Inflammatory macrophage (primary cell): ENCODE measurements around the gene NFILZ.

ENCODE experiments used
- DNase-seq, 2 donors: peaks; one replicate each; pipeline ENCODE4 v3.0.0-alpha.2; 2020 to 2022
- total RNA-seq, 18 experiments: gene quantifications; one replicate each; lab custom pipeline; 2026; ENCODE audit warnings: mixed read lengths in 6 of 18, inconsistent platforms in 2 of 18; lab: John Stamatoyannopoulos, UW

The NFILZ gene, protein sequence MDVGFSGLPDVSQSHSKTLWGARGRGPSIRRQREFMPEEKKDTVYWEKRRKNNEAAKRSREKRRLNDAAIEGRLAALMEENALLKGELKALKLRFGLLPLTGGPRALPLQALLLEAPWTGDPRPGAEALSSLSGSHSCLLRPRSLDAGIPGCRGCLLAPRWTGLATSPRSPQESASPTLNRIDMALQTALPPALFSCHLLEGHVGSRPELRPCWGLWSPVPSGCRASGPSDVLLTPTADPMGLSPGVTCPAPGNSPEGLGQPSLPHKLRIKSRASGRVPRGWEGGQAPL
- 0 to 0.26 (median 0) reads per million in 18 experiments for total RNA-seq

DNA sequence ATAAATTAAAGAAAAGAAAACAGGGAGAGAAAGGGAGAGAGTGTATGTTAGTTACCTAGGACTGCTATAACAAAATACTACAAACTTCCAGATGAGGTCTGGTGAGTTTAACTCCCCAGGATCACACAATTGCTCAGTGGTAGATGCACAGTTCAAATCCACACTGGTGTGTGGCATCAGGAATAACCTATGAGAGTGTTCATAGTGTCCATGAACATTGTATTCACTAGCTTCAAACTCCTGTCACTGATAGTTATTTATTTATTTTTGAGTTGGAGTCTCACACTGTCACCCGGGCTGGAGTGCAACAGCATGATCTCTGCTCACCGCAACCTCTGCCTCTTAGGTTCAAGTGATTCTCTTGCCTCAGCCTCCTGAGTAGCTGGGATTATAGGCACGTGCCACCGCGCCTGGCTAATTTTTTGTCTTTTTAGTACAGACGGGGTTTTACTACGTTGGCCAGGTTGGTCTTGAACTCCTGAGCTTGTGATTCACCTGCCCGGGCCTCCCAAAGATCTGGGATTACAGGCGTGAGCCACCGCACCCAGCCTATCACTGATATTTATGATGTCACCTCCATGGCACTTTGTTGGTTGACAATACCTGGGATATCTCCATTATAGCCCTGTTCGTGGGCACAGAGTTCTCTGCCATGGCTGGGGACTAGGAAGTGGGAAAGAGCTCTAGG is at the start of gene NFILZ:
Gene NFILZ, plus strand, starts transcription at position 638 of the 688 bp plus-strand sequence. CDS start 46,133 bp downstream, outside the sequence.
- no peak for DNase-seq

DNA sequence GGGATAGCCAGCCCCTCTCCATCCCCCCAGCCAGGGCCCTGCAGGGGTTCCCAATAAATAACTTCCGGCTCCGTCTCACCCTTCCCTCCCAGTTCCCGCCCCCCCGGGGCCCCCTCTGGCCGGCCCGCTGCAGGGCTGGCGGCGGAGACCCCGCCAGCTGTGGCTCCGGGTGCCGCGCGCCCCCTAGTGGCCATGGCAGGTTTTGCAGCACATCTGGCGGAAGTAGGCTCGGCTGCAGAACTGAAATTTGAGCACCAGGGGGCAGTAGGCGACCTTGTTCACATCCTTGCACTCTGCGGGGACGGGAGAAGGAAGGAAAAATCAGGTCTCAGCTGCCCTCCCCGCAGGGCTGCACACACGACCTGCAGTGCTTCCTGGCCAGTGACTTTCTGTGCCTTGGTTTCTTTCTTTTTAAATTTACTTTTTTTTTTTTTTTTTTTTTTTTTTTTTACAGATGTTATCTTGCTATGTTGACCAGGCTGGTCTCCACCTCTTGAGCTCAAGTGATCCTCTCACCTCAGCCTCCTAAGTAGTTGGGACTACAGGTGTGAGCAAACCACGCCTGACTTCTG is 49.6 kb upstream of the NFILZ start:
- peak; percentile 78 to 85 for DNase-seq

DNA sequence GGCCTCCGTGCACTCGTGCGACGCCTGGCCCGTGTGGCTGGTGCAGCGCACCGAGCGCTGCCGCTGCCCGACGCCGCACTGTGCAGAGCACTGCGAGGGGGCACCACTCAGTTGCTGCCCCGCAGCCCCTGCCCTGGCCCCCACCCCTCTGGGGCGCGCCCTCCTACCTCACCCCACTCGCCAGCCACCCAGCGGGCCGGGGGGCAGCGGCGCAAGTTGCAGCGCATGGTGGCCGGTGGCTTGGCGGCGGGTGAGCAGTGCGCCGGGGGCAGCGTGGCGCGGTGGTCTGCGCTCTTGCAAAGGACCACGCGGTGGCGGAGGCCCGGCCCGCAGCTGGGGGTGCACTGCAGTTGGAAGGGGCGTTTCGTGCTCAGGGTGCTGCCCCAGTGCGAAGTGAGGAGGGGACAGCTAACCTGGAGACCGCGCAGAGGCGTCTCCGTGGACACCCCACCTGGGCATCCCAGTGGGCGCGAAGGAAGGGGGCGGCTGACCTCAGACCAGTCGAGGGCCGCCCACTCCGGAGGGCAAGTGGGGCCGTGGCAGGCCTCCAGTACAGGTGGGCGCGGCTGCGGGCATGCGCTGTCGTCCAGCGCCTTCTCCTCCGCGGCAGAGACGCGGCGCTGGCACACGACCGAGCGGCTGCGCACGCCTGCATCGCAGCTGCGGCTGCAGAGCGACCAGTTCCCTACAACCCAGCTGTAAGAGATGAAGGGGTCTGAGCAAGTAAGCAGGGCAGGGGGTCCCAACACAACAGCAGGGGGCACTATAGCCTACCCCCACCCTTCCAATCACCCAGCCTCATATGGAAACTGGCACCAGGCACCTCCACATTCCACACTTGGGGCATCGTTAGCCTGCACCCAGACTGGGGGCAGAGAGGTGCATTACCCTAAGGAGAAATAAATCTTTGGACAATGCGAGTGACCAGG is 45.2 kb upstream of the NFILZ start:
- DNase-seq, result no peak

DNA sequence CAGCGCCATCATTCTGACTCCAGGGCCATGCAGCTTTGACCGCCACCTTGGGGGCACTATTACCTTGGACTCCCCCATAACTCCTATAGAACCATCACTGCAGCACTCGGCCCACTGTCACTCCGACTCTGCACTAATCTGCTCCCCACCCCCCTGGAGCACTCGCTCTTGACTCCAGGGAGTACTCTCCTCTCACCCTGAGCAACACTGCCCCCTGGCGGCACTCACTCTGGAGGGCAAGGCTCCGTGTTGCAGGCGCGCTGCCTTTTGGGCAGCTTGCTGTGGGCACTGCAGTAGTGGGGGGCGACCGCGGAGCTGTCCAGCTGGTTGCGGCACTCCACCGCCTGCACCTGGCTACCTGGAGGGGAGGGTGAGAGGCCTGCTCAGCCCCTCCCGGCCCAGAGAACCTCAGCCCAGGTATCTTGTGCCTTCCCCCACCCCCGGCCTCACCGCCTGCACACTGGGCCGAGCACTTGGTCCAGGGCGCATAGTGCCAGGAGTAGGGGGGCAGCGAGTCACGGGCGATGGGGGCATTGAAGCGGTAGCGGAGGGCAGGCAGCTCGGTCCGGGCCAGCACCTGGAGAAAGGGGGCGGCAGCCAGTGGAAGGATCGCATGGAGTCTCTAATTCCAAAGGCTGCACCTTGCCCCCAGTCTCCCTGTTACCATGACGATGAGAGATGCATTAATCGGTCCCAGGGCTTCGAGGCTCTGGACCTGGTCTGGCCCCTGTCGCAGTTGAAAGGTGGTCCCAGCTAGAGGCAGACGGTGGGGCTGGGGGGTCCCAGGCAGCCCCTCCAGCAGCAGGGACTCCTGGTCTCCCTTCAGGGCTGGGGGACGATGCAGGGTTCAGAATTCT is 44.3 kb upstream of the NFILZ start:
- peak in 1 of 2 donors; percentile 34 for DNase-seq

DNA sequence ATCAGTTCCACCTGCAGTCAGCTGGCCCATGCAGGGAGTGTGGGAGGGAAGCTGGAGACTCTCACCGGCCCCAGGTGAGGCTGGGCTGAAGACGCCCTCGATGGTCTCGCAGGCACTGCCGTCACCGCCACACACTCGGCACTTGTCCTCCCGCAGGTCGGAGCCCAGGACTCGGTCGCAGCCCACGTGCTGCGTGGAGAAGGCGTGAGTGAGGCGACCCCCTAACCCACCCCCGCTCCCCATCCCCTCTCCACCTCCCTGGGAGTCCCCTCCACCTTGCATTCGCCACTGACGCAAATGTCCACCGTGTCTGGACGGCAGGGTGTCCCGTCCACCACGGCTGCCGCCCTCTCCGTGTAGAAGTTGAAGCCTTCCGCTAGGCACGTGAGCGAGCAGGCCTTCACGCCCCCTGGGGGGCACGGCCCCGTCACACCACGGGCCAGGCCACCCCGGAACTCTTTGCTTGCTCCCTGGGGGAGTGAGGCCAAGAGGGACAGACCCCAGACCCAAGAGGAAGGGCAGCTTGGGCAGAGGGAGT is 41.2 kb upstream of the NFILZ start:
- no peak for DNase-seq

DNA sequence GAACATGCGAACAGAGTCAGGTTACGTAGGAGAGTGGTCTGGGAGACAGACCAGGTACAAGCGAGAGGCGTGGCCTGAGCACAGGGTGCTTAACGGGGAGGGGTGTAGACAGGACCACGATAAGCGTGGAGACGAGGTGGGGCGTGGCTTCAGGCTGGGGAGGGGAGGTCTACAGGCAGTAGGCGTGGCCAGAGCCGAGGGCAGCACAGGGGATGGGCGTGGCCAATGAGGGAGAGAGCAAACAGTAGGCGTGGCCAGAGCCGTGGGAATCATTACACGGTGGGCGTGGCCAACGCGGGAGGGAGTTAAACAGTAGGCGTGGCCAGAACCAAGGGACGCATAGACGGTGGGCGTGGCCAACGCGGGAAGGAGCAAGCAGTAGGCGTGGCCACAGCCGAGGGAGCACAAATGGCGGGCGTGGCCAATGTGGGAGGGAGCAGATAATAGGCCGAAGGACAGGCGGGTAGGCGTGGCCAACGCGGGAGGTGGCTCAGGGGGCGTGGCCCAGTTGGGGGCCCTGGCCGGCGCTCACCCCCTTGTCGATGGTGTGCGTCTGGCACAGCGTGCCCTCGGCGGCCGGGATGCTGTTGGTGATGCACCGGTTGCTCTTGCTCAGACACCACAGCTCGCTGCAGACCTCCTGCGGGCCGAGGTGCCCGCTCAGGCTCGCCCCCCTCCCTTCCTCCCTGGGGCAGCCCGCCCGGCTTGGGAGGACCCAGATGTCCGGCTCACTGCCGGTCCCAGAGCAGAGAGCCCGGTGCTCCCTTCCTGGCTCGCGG is 38.0 kb upstream of the NFILZ start:
- peak; percentile 42 to 69 for DNase-seq

DNA sequence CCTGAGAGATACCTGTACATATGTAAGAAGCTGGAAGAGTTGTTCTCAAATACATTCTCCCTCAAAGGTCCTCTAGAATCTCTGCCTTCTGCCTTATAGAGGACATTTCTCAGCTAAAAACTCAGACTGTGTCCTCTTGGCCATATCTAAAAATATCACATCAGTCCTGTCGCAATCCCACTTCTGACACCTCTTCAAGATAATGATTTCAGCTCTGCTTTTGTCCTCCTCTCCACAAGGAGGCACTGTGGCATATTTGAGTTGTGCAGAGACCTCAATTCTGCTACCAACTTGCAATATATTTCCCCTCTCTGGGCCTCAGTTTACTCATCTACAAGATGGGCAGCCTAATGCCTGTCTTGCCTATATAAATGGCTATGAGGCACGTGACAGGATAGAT is 36.5 kb upstream of the NFILZ start:
- DNase-seq, result no peak

DNA sequence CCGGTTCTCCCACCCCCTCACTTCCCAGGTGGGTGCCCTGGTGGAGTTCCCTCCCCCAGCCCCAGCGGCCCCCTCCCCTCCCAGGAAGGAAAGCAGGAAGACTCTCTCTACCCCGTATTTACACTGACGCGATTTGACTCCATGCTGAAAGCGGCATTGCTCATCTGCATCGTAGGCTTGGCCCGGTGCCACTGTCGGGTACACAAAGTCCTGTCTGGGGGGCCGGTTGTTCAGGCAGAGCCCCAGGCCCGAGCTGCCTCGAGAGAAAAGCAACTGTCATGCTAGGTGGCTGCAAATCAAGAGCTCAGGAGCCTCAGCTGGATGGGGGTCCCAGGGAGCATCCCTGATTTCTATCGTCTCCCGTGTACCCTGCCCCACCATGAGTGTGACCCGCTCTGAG is 34.8 kb upstream of the NFILZ start:
- no peak for DNase-seq

DNA sequence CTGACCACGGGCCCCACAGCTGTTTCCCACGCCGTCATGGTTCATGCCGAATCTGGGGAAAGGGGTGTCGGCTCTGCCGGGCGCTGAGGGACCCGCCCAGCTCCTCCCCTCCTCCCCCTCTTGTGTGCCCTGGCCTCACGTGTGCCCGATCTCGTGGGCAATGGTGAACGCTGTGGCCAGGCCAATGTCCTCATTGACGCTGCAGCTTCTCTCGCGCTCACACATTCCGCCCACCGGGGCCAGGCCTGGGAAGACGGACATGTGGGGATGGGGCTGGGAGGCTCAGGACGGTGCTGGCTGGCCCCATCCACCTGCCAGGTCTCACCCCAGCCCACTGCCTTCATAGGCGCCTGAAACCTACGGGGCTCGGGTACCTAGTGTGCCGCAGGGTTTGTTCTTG is 34.3 kb upstream of the NFILZ start:
- DNase-seq, result no peak

DNA sequence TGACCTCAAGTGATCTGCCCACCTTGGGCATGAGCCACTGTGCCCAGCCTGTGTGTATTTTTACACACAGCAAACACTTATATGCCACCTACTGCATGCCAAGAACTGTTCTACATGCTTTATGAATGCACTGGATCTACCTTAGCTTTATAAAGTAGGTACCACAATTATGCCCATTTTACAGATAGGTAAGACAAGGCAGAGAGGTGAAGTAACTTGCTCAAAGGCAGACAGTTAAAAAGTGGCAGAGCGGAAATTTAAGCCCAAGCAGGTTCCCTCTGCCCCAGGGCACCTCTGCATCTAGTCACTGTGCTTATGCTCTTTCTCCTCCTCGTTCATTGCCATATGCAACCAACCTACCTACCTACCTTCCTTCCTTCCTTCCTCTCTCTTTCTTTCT is 30.4 kb upstream of the NFILZ start:
- DNase-seq, result no peak

DNA sequence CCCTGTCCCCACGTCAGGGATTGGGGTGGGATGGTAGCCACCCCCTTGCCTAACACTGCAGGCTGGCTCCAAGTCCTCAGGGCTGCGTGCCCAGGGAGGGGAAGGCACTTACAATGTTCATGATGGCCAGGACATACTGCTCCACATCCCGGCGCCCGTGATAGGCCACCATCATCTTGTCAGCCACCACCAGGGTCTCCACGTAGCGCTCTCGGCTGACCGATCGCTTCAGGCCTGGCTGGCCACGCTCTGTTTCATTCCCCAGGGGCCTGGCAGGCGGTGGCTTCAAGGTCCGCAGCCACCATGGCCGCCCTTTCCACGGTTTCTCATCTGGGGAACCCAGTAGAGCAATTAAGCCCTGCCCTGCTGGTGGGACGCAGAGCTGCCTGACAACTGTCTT is 29.6 kb upstream of the NFILZ start:
- DNase-seq, result no peak

DNA sequence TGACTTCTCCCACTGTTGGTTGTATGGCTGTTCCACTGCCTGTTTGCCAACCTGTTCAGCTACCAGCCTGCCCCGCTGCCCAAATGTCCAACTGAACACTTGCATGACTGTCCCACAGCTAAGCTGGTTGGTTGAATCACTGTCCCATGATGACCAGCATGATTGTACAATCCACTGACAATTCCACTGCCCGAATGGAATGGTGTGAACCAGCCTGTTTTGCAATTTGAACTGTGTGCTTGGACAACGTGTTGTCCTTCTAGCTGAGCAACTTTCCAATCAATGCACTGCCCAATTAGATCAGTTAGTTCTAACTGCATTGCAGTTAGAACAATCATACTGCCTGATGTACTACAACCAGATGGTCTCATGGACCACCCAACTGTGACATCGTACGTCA is 28.6 kb upstream of the NFILZ start:
- peak in 1 of 2 donors; percentile 21 for DNase-seq

DNA sequence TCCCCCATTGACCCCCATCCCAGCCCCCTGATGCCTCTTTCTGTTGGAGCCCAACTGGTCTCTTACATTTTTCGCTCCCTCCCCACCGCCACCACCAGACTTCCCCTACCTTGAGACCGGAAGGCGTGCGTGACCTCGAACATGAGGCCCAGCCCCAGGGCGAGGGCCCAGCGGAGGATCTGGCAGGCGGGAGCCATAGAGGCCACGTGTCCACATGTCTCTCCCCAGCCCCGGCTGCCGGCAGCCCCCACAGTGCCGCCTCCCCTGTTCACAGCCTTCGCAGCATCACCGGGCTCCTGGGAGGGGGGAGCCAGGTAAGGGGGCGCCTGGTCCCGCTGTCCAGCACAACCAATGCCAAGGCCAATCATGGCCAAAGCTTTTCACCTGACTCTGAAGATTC is 24.9 kb upstream of the NFILZ start:
- no peak for DNase-seq

DNA sequence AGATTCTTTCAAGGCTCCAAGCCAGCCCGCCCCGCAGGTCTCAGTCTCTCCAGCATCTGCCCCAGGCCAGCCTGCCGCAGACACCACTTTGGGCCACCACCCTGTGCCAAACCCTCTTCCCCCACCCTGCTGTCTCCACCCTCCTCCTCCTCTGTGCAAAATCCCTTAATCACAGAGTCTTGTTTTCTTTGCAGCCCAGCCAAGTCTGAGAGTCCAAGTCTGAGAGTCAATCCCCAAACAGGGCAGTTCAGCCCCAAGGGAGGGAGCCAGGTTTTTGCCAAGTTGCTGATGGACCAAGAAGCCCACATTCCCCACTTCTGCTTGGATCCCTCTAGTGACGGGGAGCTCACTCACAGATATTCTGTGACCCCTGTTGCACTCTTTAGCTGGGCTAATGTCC is 23.0 kb upstream of the NFILZ start:
- DNase-seq, result no peak

DNA sequence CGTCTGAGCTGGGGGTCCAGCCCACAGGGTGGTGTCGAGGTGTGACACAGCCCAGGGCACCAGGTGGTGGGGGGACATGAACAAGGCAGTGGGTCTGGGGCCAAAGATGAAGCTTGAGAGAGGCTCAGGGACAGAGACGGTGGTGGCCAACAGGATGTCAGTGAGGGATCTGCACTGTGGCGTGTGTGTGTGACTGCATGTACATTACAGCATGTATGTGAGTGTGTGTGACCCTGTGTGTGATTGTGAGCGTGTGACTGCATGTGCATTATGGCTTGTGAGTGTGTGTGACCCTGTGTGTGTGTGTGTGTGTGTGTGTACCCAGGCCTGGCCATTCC is 21.5 kb upstream of the NFILZ start:
- DNase-seq, result no peak

DNA sequence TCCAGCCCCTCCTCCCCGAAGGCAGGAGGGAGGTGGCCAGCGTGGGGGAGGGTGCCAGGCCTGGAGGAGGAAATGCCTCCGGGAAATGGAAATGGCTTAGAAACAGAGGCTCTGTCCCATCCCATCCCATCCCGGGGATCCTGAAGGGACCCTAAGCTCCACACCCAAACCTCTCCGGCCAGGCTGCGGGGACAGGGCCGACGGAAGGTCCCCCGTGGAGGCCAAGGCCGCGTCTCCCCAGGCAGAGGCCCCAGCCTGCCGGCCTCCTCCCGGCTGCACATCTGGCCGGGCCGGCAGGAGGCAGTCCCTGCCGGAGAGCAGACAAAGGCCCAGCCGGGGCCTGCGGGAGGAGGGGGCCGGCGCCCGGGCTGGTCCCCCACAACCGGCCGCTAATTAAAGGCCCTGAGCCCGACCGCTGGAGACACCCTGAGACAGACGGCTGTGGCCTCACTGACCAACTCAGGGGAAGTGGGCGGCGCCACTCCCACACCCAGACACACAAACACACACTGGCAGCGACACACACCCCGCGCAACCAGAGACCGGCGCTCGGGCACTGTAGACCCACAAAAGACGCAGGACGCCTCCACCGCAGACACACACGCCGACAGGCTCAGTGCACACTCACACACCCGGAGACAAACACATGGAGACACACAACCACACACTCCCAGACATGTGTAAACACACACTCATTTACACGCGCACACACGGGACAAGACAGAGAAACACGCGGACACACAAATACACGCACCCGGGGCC is 21.0 kb upstream of the NFILZ start:
- peak; percentile 30 to 67 for DNase-seq

DNA sequence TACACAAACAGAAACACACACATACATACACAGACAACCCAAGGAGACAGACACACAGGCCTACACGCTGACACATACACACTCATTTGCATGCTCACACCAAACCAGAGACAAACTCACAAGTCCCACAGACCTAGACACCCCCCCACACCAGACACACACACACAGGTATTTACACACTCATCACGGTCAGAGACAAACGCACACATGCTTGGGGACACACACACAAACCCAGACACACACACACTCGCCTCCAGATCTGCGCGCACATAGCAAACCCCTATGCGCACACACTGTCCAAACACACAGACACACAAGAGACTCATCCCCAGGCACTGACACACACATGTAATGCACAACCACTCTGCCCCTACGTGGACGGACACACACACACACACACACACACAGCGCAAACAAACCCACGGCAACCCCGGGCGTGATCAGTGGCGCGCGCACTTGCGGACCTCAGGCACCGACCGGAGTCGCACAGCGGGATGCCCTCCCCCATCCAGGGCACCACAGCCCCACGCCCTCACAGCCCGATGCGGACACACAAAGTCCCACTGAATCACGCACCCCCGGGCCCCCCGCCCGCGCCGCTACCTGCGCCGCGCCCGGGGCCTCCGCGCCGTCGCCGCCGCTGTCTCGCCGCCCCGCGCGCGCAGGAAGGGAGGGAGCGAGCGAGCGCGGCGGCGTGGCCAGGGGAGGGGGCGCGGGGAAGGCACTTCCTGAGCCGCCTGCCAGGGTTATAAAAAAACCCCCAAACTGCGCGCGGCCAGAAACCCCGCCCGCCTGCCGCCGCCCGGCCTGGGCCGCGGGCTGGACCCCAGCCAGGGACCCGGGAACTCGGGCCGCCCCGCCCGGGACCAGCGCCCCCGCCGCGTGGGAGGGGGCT is 20.1 kb upstream of the NFILZ start, which contains the start of gene ADAMTS10:
Gene ADAMTS10, minus strand, starts transcription at position 675 of the 895 bp plus-strand sequence. CDS start 5,005 bp downstream, outside the sequence.
- no peak for DNase-seq

DNA sequence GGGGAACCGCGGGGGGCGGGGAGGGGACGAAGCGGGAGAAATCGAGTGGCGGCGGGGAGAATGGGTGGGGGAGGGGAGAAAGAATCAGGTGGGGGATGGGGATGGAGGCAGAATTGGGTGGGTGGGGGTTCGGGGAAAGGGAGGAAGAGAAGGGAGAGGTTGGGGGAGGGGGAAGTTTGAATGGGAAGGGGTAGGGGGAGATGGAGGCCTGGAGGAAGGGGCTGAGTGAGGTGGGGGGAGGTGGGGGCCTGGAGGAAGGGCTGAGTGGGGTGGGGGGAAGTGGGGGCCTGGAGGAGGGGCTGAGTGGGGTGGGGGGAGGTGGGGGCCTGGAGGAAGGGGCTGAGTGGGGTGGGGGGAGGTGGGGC is 19.5 kb upstream of the NFILZ start:
- DNase-seq, result no peak

DNA sequence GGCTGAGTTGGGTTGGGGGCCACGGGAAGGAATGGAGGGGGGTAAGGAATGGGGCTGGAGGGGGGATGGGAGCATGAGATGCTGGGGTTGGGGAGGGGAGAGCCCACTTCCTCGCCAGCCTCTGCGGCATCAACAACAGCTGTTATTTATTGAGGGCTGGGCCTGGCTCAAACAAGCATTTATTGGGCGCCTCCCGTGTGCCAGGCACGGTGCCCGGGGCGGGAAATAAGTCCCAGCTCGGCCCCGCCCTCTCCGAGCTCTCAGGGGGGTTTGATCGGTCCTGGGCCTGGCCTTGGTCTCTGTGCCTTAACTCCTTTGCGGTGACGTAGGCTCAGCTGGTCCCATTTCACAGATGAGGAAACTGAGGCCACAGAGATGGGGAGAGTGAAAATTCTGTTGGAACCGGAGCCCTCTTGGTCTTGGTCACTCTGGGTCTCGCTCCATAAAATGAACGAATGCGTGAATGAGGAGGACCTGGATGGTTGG is 19.0 kb upstream of the NFILZ start:
- DNase-seq, result no peak
